Ishikawa (cell line): ENCODE data around the gene RNF151.

Experiments
- CEBPB ChIP-seq: IDR thresholded peaks from 2 replicates; pipeline ENCODE4 v1.6.1; 2012
- CREB1 ChIP-seq: IDR thresholded peaks from 2 replicates; pipeline ENCODE4 v1.6.1; 2012; ENCODE audit warnings: low read depth
- EGR1 ChIP-seq: IDR thresholded peaks from 2 replicates; pipeline ENCODE4 v1.6.1; 2012
- EP300 ChIP-seq: IDR thresholded peaks from 2 replicates; pipeline ENCODE4 v1.6.1; 2012; ENCODE audit warnings: borderline replicate concordance
- FOXM1 ChIP-seq: IDR thresholded peaks from 2 replicates; pipeline ENCODE4 v1.6.1; 2012; ENCODE audit warnings: low read depth, borderline replicate concordance
- MAX ChIP-seq: IDR thresholded peaks from 2 replicates; pipeline ENCODE4 v1.6.1; 2012
- NFIC ChIP-seq: IDR thresholded peaks from 2 replicates; pipeline ENCODE4 v1.6.1; 2012
- RAD21 ChIP-seq: IDR thresholded peaks from 2 replicates; pipeline ENCODE4 v1.6.1; 2012; ENCODE audit warnings: low read depth
- REST ChIP-seq: IDR thresholded peaks from 2 replicates; pipeline ENCODE4 v1.6.1; 2012; ENCODE audit warnings: low read depth, mild to moderate bottlenecking
- TAF1 ChIP-seq: IDR thresholded peaks from 2 replicates; pipeline ENCODE4 v1.6.1; 2012; ENCODE audit warnings: low read depth, mild to moderate bottlenecking
- TCF12 ChIP-seq: IDR thresholded peaks from 2 replicates; pipeline ENCODE4 v1.6.1; 2012; ENCODE audit warnings: low read depth
- TEAD4 ChIP-seq: IDR thresholded peaks from 2 replicates; pipeline ENCODE4 v1.6.1; 2012
- YY1 ChIP-seq: IDR thresholded peaks from 2 replicates; pipeline ENCODE4 v1.6.1; 2012; ENCODE audit warnings: low read depth
- ZBTB7A ChIP-seq: IDR thresholded peaks from 2 replicates; pipeline ENCODE4 v1.6.1; 2012; ENCODE audit warnings: low read depth
- TF ChIP-seq, protein P1 (sequence below): IDR thresholded peaks from 2 replicates; pipeline ENCODE4 v1.6.1; 2012

Gene RNF151

DNA sequence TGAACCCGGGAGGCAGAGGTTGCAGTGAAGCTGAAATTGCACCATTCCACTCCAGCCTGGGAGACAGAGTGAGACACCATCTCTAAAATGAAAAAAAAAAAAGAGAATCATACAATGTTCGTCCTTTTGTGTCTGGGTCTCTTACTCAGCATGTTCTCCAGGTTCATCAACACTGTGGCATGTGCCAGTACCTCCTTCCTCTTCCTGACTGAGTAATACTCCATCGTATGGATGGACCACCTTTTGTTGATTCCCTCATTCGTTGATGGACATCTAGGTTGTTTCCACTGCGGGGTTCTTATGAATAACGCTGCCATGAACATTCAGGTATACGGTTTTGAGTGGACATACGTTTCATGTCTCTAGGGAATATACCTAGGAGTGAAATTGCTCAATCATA lies 44.3 kb upstream of the RNF151 start:
- TF ChIP-seq, protein P1, sequence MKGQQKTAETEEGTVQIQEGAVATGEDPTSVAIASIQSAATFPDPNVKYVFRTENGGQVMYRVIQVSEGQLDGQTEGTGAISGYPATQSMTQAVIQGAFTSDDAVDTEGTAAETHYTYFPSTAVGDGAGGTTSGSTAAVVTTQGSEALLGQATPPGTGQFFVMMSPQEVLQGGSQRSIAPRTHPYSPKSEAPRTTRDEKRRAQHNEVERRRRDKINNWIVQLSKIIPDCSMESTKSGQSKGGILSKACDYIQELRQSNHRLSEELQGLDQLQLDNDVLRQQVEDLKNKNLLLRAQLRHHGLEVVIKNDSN: no peak
- TF ChIP-seq CEBPB (no peak), MAX (no peak), CREB1 (no peak), EGR1 (no peak), TEAD4 (no peak), TCF12 (no peak), TAF1 (no peak), YY1 (no peak), NFIC (no peak), ZBTB7A (no peak), FOXM1 (no peak), REST (no peak), EP300 (no peak), RAD21 (no peak)

GRCh38 chr16:1923299-1924034 lies 43.2 kb upstream of the RNF151 start:
- TF ChIP-seq YY1 (no peak), MAX (no peak), TAF1 (no peak), NFIC (no peak), TEAD4 (no peak), CREB1 (no peak), EGR1 (no peak), TCF12 (no peak), REST (no peak), EP300 (no peak)
- TF ChIP-seq, protein P1: no peak

DNA sequence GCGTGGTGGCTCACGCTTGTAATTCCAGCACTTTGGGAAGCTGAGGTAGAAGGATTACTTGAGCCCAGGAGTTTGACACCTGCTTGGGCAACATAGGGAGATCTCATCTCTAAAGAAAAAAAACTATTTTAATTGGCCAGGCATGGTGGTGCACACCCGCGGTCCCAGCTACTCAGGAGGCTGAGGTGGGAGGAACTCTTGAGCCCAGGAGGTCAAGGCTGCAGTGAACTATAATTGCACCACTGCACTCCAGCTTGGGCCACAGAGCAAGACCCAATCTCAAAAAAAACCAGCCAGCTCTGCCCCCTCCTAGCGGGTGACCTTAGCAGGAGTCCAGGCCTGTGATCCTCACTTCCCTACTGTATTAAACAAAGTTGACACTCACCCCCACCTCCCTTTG lies 42.6 kb upstream of the RNF151 start:
- TF ChIP-seq TEAD4: no peak
- no peak for TF ChIP-seq FOXM1
- no peak for TF ChIP-seq MAX
- no peak for TF ChIP-seq TCF12
- no peak for TF ChIP-seq REST
- TF ChIP-seq, protein P1: no peak
- no peak for TF ChIP-seq TAF1
- TF ChIP-seq EP300: no peak
- TF ChIP-seq YY1: no peak
- TF ChIP-seq CREB1: no peak
- no peak for TF ChIP-seq NFIC
- no peak for TF ChIP-seq EGR1
- TF ChIP-seq RAD21: no peak
- no peak for TF ChIP-seq CEBPB
- TF ChIP-seq ZBTB7A: no peak
